ENCODE data around the gene INSL3.

DNA sequence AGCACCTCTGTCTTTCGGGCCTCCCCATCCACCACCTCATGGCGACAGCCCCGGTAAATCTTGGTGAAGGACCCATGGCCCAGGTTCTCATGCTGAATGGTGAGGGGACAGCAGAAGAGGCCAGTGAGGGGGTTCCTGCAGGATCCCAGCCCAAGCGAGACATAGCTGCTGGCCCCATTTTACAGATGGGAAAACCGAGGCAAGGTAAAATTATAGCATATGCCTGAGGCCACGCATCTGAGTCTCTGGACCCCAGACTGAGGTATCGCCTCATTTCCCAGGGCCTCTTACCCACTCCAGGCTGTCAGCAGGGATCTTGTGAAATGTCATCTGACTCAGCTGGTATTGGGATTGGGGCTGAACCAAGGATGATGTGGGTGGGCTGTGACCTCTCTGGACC lies 16.7 kb upstream of the INSL3 start:
- TF ChIP-seq POLR2A (IDR thresholded peaks at IDR 0.05; ENCODE audit: extremely low read depth, insufficient read length) (no peak), MYC (IDR thresholded peaks at IDR 0.05; ENCODE audit: low read depth, low read length) (no peak)
- TF ChIP-seq, protein P1, sequence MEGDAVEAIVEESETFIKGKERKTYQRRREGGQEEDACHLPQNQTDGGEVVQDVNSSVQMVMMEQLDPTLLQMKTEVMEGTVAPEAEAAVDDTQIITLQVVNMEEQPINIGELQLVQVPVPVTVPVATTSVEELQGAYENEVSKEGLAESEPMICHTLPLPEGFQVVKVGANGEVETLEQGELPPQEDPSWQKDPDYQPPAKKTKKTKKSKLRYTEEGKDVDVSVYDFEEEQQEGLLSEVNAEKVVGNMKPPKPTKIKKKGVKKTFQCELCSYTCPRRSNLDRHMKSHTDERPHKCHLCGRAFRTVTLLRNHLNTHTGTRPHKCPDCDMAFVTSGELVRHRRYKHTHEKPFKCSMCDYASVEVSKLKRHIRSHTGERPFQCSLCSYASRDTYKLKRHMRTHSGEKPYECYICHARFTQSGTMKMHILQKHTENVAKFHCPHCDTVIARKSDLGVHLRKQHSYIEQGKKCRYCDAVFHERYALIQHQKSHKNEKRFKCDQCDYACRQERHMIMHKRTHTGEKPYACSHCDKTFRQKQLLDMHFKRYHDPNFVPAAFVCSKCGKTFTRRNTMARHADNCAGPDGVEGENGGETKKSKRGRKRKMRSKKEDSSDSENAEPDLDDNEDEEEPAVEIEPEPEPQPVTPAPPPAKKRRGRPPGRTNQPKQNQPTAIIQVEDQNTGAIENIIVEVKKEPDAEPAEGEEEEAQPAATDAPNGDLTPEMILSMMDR (IDR thresholded peaks at IDR 0.05; ENCODE audit: low read depth, low read length) = no peak
